GM18511 (cell line): ENCODE measurements around the gene SESN3.
"Not testable (repeated sequence)": the region's sequence is repeated elsewhere in the genome, so short reads cannot be mapped to it uniquely, and the experiment has no call there.

Experiments
- ATAC-seq: cut with Tn5 transposase; IDR thresholded peaks from one replicate; pipeline ENCODE4 v1.9.1; 2021; ENCODE audit warnings: mild to moderate bottlenecking, moderate library complexity; ENCODE audit not compliant: unreplicated experiment

Gene SESN3

DNA sequence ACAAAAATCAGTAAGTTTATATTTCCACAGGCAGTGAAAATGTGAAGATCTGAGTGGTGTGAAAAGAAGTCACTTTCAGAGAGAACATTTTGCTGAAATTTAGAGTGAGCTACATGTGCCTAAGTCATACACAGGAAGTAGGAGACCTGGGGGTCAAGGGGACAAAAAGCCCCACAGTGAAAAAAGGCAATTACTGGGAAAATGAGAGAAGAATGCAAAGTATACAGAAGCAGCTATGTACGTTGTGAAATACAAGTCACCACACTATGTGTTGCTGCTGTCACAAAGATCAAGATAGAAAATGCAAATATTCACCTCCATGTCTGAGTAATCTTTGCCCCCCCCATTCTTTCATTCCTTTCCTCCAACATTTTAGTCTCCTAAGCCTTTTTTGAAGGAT, 21.6 kb upstream of the SESN3 start:
- no peak for ATAC-seq

DNA sequence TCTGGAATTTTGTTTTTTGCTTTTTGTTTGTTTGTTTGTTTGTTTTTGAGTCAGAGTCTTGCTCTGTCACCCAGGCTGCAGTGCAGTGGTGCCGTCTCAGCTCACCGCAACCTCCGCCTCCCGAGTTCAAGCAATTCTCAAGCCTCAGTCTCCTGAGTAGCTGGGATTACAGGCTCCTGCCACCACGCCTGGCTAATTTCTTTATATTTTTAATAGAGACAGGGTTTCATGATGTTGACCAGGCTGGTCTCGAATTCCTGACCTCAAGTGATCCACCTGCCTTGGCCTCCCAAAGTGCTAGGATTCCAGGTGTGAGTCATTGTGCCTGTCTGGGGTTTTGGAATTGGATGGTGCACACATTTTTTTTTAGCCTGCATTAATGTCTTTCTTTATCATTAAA, 20.9 kb upstream of the SESN3 start:
- ATAC-seq, result not testable (repeated sequence)

DNA sequence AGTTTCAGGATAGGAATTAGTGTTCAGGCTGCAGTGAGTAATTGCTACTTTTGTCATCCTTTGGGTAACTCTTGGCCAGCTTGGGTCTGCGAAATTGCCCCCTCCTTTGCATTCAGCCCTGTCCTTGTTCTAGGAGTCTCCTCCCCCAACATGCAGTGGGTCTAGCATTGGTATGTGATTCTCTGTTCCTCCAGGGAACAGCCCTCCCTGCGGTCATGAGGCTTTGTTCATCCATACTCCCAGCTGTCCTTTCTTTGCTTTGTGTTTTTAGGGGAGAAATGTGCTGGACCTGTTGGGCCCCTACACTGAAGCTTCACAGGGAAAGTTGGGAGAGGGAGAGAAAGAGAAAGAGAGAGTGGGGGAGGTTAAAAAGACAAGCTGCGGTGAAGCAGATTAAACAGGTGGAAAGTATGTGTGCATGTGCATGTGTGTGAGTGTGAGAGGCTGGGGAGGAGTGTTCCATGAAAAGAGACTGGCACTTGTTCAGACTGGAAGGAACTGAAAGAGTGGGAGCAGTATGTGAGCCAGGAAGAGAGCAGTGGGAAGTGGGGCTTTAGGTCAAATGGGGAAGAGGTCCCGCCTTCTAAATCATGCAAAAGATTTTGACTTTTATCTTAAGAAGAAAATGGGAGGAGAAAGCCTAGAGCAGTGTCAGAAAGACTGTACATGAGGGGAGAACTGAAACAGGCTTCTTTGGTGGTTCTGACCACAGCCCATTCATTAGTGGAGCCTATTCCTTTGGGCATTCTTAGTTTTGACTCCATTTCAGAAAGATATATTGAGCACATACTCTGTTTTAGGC, 17.9 kb upstream of the SESN3 start:
- ATAC-seq, result peak; percentile 89

DNA sequence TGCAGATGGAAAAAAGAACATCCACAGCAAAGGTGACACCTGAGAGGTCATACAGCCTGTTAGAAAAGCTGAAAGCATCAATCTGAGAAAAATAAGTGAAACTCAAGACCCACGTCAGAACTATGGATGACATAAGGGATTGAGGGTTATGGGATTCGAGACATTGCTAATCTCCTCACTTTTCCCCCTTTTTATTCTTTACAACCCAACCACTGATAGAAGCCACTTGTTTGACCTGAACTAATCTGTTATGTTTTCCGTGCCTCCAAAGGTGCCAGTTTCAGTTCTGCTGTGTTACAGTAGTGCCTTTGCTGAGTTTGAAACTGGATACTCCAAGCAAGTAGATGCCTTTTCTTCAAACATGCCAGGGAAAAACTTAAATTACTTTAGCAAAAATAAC, 16.9 kb upstream of the SESN3 start:
- ATAC-seq, result no peak

- no peak for ATAC-seq
Observed at GRCh38 chr11:95247127-95247684, 16.2 kb upstream of the SESN3 start.

- ATAC-seq, result no peak
Observed at GRCh38 chr11:95245581-95245980, 14.6 kb upstream of the SESN3 start.

- ATAC-seq, result no peak
Observed at GRCh38 chr11:95245038-95245437, 14.0 kb upstream of the SESN3 start.

DNA sequence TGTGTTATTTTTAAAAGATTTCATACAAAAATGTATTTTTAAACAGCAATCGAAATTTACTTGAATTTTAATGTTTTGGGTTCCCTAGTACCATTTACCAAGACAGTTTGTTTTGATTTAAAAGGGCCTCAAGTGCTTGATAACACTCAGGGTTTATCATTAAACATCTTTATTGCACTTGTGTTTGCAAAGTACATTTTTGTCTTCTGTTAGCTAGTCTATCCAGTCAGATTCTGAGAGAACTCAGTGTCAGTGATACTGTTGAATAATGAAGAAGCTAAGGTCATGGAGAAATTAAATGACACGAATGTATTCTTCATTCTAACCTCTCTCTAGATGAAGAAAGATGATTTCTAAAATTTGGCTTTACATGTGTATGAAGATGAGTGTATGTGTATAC, 12.7 kb upstream of the SESN3 start:
- no peak for ATAC-seq

DNA sequence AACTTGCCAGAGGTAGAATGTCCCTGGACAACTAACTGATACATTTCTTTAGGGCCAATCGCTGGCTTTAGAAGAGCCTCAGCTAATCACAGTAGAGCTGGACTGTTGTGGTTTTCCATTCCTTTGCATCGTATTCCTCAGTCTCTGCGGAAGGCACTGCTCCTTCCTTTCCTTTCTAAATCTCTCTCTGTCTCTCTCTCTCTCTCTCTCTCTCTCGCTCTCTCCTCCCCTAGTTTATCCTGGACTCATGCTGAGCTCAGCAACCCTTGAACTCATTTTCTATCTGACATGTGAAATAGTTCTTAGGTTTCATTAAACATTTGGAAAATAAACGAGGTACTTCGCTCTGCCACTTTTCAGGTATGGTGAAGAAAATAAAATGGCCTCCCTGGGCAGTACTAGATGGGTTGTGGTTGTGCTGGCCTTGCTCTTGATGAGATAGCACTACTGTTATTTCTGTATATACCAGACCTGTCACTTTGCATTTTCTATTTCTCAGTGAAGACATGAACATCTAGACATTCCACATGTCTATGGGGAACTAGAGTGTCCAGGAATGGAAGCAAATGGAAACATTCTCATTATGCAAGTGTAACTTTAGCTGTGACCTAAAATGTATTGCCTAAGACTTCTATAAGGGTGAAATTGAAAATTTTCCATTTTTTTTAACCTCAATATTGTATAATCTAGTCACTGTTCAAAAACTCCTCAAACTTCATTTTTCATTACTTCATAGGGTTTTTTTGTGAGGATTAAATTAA, 12.0 kb upstream of the SESN3 start:
- no peak for ATAC-seq

DNA sequence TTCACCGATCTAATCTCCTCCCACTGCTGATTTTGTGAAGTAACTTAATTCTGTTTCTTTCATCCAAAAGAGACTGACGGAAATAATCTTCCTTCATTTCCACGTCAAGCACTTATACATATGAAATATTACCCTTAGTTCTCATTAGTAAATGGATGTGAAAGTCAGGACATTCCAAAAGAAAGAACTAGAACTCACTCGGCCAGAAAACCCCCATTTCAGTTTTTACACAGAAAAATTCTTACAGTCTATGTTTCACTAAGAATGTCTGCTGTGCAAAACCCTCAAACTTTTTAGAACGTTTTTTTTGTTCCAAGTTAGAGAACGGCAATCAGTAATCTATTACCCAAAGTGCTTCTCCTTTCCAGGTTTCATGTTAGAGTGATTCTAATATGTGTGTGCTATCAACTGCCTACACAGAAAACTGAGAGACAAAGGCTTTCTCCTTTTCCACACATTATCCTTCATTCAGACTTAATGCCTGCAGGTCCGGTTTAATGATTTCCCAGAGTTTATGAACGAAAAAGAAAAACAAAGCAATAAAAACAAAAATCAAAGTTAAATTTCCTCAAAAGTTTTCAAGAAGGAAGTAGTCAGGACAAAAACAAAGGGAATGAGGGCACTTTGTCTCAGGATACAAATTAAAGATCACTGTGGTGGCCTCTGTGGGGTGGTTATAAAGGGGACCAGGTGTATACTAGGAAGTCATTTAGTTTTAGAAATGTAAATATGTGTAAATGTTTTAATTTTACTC, 11.3 kb upstream of the SESN3 start:
- peak; percentile 78 for ATAC-seq

GRCh38 chr11:95241681-95242081, 10.7 kb upstream of the SESN3 start:
- peak; percentile 83 for ATAC-seq

DNA sequence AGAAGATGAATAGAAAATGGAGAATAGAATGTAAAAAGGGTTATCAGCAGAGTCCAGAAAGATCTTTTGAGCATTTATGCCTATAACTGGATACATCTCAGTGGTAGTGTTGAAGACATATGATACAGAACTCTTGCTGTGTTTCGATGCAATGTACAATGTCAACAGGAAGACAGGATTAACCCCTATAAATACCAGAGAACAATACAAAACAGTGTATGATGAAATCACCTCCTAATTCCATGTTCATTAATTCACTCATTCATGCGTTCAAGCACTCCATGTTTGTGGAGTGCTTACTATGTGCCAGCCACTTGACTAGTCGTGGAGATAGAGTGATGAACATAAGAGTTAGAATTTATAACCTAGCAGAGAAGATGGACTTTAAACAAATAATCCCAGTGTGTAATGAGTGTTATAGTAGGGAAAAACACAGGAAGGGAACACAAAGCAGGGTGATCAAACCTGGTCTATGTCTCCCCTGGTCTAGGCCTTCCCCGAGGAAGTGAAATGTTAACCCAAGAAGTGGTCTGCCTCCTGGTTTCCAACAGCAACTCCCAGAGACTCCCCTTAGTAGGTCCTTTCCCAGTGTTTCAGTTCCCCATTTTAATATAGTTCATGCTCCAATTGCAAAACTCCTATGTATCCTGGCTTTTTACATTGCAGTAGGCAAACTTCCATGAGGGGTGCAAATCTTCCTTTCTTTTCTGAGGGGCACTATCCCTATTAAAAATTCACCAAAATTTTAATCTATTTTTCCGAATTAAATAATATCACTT, 9.1 kb upstream of the SESN3 start:
- ATAC-seq, result no peak

DNA sequence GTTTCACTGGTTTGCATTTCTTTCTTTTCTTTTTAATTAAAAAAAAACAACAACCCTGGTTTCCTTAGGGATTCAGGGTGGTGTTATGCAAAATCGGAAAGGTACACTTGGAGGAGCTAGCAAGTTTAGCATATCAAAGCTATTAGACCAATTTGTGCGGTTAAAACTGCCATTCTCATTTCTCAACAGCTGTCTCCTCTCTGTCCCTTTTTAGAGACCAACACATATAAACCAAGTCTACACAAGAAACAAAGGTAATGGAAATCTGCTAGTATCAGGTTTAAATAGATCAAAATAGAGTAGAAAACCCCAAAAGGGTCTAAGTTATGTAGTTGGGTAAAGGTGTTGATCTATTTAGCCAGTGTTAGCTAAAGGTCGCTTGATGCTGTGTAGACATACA, 1.7 kb upstream of the SESN3 start:
- no peak for ATAC-seq

DNA sequence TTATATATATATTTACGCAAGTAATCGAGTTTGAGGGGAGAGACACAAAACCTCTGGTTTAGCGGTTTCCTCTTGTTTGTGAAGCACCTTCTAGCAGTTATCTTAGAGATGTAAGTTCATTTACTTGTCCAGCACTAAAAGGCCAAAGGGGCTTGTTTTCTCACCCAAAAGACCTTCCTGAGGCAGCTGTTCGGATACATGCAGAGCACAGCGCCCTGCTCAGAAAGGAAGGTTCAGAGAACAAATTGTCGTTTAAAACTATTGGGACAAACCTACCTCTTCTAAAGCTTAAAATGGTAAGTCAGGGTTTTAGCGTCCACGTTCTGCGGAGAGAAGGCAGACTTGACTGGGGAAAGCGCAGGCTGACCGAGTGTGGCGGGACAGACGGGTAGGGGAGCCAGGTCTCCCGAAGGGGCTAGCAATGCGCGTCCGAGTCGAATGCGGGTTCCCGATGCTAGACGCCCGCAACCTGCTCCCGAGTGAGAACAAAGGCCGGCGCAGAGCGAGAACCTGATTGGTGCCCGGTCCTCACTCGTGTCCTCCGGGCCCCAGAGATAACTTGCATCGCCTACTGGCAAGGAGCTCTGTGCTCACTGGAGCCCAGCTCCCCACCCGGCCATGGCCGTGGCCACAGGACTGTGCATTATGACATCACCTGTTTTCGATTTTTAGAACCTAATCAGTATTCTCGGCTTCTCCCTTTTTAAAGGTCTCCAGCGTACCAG, 1.0 kb upstream of the SESN3 start:
- peak; percentile 27 for ATAC-seq

GRCh38 chr11:95230810-95231126, 234 bp downstream of the SESN3 start:
- peak; percentile 18 for ATAC-seq

GRCh38 chr11:95229993-95230809, 801 bp downstream of the SESN3 start:
- ATAC-seq, result peak; percentile 10

DNA sequence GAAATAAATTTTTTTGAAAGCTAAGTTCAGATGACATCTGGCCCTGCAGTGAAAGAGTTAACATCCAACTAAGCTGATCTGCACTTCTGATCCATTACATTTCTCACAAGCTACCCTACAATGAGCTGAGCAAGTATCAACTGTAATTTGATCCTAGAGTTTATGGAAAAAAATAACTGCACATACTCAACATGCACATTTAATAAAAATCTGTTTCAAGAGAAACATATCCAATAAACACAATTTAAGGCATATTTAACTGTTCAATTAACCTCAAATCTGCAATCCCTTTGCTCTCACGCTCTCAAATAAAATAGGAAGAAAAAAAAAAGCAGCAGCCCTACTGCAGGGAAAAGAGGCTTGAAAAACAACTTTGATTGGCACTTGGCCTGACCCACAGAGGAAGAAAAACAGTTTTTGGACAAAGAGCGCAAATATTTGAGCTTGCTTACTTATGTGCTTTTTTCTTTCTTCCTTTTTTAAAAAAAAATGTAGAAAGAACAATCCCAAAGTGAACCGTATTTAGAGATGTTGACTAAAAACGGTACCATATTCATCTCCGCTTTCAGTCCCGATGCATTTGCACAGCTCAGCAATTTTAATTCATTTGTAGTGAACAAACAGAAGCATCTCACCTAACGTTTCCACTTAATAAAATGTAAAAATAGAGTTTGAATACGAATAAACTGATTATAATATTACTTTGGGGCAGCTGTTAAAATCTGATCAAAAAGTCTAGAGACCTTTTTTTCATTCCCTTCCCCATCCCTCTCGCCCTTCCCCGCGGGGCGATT, 1.6 kb downstream of the SESN3 start:
- ATAC-seq, result no peak

DNA sequence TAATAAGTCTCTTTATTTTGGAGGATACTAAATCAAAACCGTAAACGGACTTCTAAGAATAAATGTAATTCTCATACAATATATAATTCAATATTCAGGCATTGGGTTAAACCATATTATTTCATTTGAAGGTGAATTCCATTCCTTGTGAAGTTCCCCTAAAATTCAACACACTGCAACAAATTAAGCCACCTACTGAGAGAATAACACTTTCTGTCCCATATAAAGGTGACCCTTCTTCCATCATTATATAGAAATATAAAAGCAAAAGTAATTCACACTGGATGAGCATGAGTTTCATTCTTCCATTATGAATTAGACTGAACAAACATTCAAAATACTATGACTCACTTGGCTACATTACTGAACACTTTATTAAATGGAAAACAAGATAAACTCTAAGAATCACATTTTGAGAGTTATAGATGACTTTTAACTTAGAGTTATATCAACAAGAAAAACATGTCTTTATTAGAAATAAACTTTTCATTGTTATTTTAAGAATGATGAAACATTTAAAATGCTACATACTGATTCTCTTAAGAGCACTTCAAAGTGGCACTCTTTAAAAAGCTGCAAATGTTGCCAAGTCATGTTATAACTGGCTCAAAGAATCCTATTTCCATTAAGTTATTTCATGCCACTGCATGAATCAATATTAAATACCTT, 2.8 kb downstream of the SESN3 start:
- ATAC-seq, result no peak
